ENCODE data around the gene PPP2R5A. TPM values are rescaled to one million over a fixed set of nuclear protein-coding genes. Genes with fewer than 3 reads are reported as not detected.
A peak's percentile ranks its signal among the peaks of the same experiment; 100 is the strongest.
"Not testable (repeated sequence)": the region's sequence is repeated elsewhere in the genome, so short reads cannot be mapped to it uniquely, and the experiment has no call there.

The PPP2R5A gene
- polyA plus RNA-seq, 1 experiment, result 10.2 TPM

DNA sequence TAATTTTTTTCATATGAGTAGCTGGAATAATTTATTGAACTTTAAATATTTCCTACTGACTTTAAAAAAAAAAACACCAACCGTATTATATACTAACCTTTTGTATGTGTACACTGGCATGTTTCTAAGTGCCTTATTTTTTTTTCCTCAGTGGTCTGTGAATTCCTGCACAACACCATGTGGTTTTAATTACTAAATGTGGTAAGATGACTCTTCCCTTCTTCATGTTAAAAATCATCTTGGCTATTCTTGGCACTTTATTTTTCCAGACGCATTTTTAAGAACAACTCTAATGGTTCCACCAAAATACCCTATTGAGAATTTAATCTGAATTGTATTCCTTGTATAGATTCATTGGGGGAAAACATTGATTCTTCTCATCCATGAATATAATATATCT lies 28.4 kb downstream of the PPP2R5A start:
- peak; percentile 66 for DNase-seq (ENCODE audit: low read depth)
- no peaks in the 10 kb centered on the region for H3K27me3 ChIP-seq (ENCODE audit: control insufficient read depth, insufficient read depth, low read length)
- TF ChIP-seq, protein P1, sequence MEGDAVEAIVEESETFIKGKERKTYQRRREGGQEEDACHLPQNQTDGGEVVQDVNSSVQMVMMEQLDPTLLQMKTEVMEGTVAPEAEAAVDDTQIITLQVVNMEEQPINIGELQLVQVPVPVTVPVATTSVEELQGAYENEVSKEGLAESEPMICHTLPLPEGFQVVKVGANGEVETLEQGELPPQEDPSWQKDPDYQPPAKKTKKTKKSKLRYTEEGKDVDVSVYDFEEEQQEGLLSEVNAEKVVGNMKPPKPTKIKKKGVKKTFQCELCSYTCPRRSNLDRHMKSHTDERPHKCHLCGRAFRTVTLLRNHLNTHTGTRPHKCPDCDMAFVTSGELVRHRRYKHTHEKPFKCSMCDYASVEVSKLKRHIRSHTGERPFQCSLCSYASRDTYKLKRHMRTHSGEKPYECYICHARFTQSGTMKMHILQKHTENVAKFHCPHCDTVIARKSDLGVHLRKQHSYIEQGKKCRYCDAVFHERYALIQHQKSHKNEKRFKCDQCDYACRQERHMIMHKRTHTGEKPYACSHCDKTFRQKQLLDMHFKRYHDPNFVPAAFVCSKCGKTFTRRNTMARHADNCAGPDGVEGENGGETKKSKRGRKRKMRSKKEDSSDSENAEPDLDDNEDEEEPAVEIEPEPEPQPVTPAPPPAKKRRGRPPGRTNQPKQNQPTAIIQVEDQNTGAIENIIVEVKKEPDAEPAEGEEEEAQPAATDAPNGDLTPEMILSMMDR (IDR thresholded peaks at IDR 0.05; ENCODE audit: insufficient read depth, low read depth, low read length), result no peak
- ChIA-PET CTCF (interaction anchor here (0.7 to 1.7 kb wide), 6 partner anchors 22 to 243 kb away, joined by 3 to 4 read pairs (median 4); no protein-coding TSS in a partner anchor), POLR2A (no interaction called here)
- H3K36me3 ChIP-seq (ENCODE audit: control insufficient read depth, insufficient read depth, low read length), result no peaks in the 10 kb centered on the region
- no peak overlapping the region for H3K4me3 ChIP-seq (ENCODE audit: low read depth, low read length)

DNA sequence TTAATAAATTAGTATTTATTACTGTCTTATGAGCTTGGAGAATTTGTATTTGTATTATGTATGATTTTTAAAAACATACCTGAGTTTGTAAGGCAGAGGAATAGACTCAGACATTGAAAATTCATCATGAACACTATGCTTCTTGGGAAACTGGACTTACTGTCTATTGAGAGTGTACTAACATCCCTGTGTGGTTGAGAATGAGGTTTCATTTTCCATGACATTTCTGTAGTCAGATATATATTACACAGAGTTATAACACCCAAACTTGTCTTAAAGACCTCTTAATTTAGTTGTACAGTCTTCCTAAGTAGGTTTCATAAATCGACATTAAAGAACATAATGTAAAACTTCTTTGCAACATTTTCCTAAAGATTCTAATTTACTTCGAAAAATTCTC lies 30.0 kb downstream of the PPP2R5A start:
- Histone ChIP-seq H3K27me3 (ENCODE audit: control insufficient read depth, insufficient read depth, low read length) (no peaks in the 10 kb centered on the region), H3K4me3 (ENCODE audit: low read depth, low read length) (no peak overlapping the region), H3K36me3 (ENCODE audit: control insufficient read depth, insufficient read depth, low read length) (no peaks in the 10 kb centered on the region)
- ChIA-PET CTCF (no interaction called here), POLR2A (no interaction called here)
- DNase-seq (ENCODE audit: low read depth), result no peak
- TF ChIP-seq, protein P1 (IDR thresholded peaks at IDR 0.05; ENCODE audit: insufficient read depth, low read depth, low read length), result no peak

DNA sequence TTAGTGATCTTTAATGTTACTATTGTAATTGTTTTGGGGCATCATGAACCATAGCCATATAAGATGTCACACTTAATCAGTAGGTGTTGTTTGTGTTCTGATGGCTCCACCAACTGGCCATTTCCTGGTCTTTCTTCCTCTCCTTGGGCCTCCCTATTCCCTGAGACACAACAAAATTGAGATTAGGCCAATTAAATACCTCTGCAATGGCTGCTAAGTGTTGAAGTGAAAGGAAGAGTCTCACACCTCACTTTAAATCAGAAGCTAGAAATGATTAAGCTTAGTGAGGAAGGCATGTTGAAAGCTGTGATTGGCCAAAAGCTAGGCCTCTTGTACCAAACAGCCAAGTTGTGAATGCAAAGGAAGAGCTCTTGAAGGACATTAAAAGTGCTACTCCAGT lies 30.7 kb downstream of the PPP2R5A start:
- TF ChIP-seq, protein P1 (IDR thresholded peaks at IDR 0.05; ENCODE audit: insufficient read depth, low read depth, low read length), result no peak
- Histone ChIP-seq H3K27me3 (ENCODE audit: control insufficient read depth, insufficient read depth, low read length) (no peaks in the 10 kb centered on the region), H3K36me3 (ENCODE audit: control insufficient read depth, insufficient read depth, low read length) (no peaks in the 10 kb centered on the region), H3K4me3 (ENCODE audit: low read depth, low read length) (no peak overlapping the region)
- ChIA-PET POLR2A (no interaction called here), CTCF (interaction anchor here (0.7 to 0.9 kb wide), 2 partner anchors 245 to 254 kb away, joined by 5 to 8 read pairs; no protein-coding TSS in a partner anchor)
- no peak for DNase-seq (ENCODE audit: low read depth)

DNA sequence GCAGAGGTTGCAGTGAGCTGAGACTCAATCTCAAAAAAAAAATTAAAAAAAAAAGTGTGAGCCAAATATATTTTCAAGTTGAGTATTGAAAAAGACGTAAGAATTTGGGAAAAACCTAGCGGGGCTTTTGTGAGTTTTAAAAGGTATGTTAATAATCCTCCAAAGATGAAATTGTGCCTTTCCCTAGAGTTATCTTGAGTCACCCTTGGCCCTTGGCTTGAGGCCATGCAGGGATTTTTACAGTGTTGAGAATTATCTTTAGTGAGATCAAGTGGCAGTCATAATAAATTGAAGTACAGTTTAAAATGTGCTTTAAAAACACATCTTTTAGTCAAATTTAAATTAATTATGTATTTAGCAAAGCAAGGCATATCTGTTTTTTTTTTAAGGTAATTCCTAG lies 32.7 kb downstream of the PPP2R5A start:
- ChIA-PET POLR2A (no interaction called here), CTCF (interaction anchor here (2.0 kb wide), 1 partner anchor 137 kb away, joined by 4 read pairs; no protein-coding TSS in a partner anchor)
- H3K36me3 ChIP-seq (ENCODE audit: control insufficient read depth, insufficient read depth, low read length), result no peaks in the 10 kb centered on the region
- H3K4me3 ChIP-seq (ENCODE audit: low read depth, low read length), result no peak overlapping the region
- no peaks in the 10 kb centered on the region for H3K27me3 ChIP-seq (ENCODE audit: control insufficient read depth, insufficient read depth, low read length)
- TF ChIP-seq, protein P1 (IDR thresholded peaks at IDR 0.05; ENCODE audit: insufficient read depth, low read depth, low read length), result no peak
- DNase-seq (ENCODE audit: low read depth), result no peak

DNA sequence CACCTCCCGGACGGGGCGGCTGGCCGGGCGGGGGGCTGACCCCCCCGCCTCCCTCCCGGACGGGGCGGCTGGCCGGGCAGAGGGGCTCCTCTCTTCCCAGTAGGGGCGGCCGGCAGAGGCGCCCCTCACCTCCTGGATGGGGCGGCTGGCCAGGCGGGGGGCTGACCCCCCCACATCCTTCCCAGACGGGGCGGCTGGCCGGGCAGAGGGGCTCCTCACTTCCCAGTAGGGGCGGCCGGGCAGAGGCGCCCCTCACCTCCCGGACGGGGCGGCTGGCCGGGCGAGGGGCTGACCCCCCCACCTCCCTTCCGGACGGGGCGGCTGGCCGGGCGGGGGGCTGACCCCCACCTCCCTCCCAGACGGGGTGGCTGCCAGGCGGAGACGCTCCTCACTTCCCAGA lies 35.8 kb downstream of the PPP2R5A start:
- POLR2A ChIA-PET; H3K4me3 ChIP-seq (ENCODE audit: low read depth, low read length); DNase-seq (ENCODE audit: low read depth); H3K36me3 ChIP-seq (ENCODE audit: control insufficient read depth, insufficient read depth, low read length); H3K27me3 ChIP-seq (ENCODE audit: control insufficient read depth, insufficient read depth, low read length); CTCF ChIA-PET: not testable (repeated sequence)

DNA sequence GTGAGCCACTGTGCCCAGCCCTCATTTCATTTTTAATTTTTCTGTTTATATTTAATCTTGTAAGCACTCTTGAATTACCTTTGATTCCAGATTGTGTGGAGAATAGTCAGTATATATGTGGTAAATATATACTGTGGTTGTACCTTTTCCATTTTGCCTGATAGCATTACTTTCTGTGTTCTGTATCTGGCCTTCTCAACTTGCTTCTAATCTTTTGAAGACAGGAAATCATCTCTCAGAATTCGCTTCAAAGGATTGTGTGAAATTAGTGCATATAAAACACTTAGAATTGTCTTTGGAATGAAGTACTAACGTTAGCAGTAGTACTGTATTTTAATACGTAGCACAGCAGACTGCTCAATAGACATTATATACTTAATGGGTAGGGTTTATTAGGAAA lies 37.9 kb downstream of the PPP2R5A start:
- Histone ChIP-seq H3K27me3 (ENCODE audit: control insufficient read depth, insufficient read depth, low read length) (no peaks in the 10 kb centered on the region), H3K4me3 (ENCODE audit: low read depth, low read length) (no peak overlapping the region), H3K36me3 (ENCODE audit: control insufficient read depth, insufficient read depth, low read length) (no peaks in the 10 kb centered on the region)
- ChIA-PET POLR2A (no interaction called here), CTCF (no interaction called here)
- no peak for DNase-seq (ENCODE audit: low read depth)
- TF ChIP-seq, protein P1 (IDR thresholded peaks at IDR 0.05; ENCODE audit: insufficient read depth, low read depth, low read length), result no peak

Measured in BJ (cell line).